ENCODE results near the gene ZNF488. TPM values are rescaled to one million over a fixed set of nuclear protein-coding genes. Genes with fewer than 3 reads are reported as not detected.

Gene ZNF488
- total and polyA plus RNA-seq, 10 of the 15 experiments (the other 5 are each of a cell fraction or from before 2014, with no cell fraction given), result not detected

- Histone ChIP-seq H3K9me3 (replicated peaks; ENCODE audit: control insufficient read depth, insufficient read depth, low read length) (no peaks in the 10 kb centered on the region), H3K79me2 (ENCODE audit: control insufficient read depth, insufficient read depth, low read length) (no peaks in the 10 kb centered on the region), H3K9ac (ENCODE audit: control insufficient read depth, insufficient read depth, low read length) (no peak overlapping the region), H3K4me1 (ENCODE audit: control insufficient read depth, insufficient read depth, low read length) (no peaks in the 10 kb centered on the region), H2AFZ (ENCODE audit: control insufficient read depth, low read depth, low read length) (no peak overlapping the region), H3K27me3 (replicated peaks in 1 of 2; ENCODE audit: control insufficient read depth in 2 of 2, insufficient read depth in 2 of 2, low read length in 1 of 2) (no peaks in the 10 kb centered on the region; a peak in 2 of 4 replicates), H3K27ac (ENCODE audit: control insufficient read depth, insufficient read depth) (no peak overlapping the region), H3K4me3 (no peak overlapping the region), H4K20me1 (ENCODE audit: control insufficient read depth, insufficient read depth) (no peaks in the 10 kb centered on the region), H3K4me2 (ENCODE audit: control insufficient read depth, insufficient read depth) (no peak overlapping the region), H3K36me3 (ENCODE audit: control insufficient read depth in 2 of 2, insufficient read depth in 2 of 2, low read length in 1 of 2) (no peaks in the 10 kb centered on the region)
- CTCF ChIA-PET, result no interaction called here
- no TSS peak for BruUV-seq (replicated peaks)
- no peak for TF ChIP-seq RAD21 (IDR thresholded peaks at IDR 0.05; ENCODE audit: insufficient read depth, low read depth, low read length)
- no peak for ATAC-seq
- FAIRE-seq, result no peak
- SMC1A ChIA-PET (ENCODE audit: uncharacterized antibody, unreplicated experiment), result no interaction called here
- intact Hi-C loops (cut with micrococcal nuclease; ENCODE audit: unreplicated experiment) (no loop called here), in situ Hi-C loops (cut with MboI) (no loop called here)
- WGBS (ENCODE audit: insufficient coverage, insufficient replicate concordance, low lambda C conversion rate, missing lambda C conversion rate), result 12% methylated on average over 8 of the region's 8 CpGs
- POLR2A ChIA-PET, result no interaction called here
- RAD21 ChIA-PET (ENCODE audit: unreplicated experiment), result no interaction called here
- DNase-seq (ENCODE audit: low read depth, low spot score), result no peak
Measured at GRCh38 chr10:47424231-47424630, 40.1 kb upstream of the ZNF488 start.

GRCh38 chr10:47423476-47423875 is 39.4 kb upstream of the ZNF488 start:
- no peak overlapping the region for H3K9ac ChIP-seq (ENCODE audit: control insufficient read depth, insufficient read depth, low read length)
- FAIRE-seq (no peak), ATAC-seq (no peak), DNase-seq (ENCODE audit: low read depth, low spot score) (no peak)
- no peak overlapping the region for H2AFZ ChIP-seq (ENCODE audit: control insufficient read depth, low read depth, low read length)
- ChIA-PET CTCF (no interaction called here), SMC1A (ENCODE audit: uncharacterized antibody, unreplicated experiment) (no interaction called here), POLR2A (no interaction called here), RAD21 (ENCODE audit: unreplicated experiment) (no interaction called here)
- no TSS peak for BruUV-seq (replicated peaks)
- H3K36me3 ChIP-seq (ENCODE audit: control insufficient read depth in 2 of 2, insufficient read depth in 2 of 2, low read length in 1 of 2), result no peaks in the 10 kb centered on the region
- no peaks in the 10 kb centered on the region for H4K20me1 ChIP-seq (ENCODE audit: control insufficient read depth, insufficient read depth)
- WGBS (ENCODE audit: insufficient coverage, insufficient replicate concordance, low lambda C conversion rate, missing lambda C conversion rate), result 17% methylated on average over 4 of the region's 4 CpGs
- H3K27me3 ChIP-seq (replicated peaks in 1 of 2; ENCODE audit: control insufficient read depth in 2 of 2, insufficient read depth in 2 of 2, low read length in 1 of 2), result no peaks in the 10 kb centered on the region; a peak in 2 of 4 replicates
- H3K4me2 ChIP-seq (ENCODE audit: control insufficient read depth, insufficient read depth), result no peak overlapping the region
- no peak overlapping the region for H3K27ac ChIP-seq (ENCODE audit: control insufficient read depth, insufficient read depth)
- intact Hi-C loops (cut with micrococcal nuclease; ENCODE audit: unreplicated experiment) (no loop called here), in situ Hi-C loops (cut with MboI) (no loop called here)
- H3K4me3 ChIP-seq, result no peak overlapping the region
- no peaks in the 10 kb centered on the region for H3K4me1 ChIP-seq (ENCODE audit: control insufficient read depth, insufficient read depth, low read length)
- no peaks in the 10 kb centered on the region for H3K79me2 ChIP-seq (ENCODE audit: control insufficient read depth, insufficient read depth, low read length)
- no peaks in the 10 kb centered on the region for H3K9me3 ChIP-seq (replicated peaks; ENCODE audit: control insufficient read depth, insufficient read depth, low read length)
- TF ChIP-seq E4F1 (IDR thresholded peaks at IDR 0.05; ENCODE audit: borderline replicate concordance, partially characterized antibody) (no peak), USF2 (IDR thresholded peaks at IDR 0.05; ENCODE audit: borderline replicate concordance, low read depth, low read length) (no peak), MTA3 (IDR thresholded peaks at IDR 0.05; ENCODE audit: borderline replicate concordance, low read length) (no peak), RAD51 (IDR thresholded peaks at IDR 0.05) (no peak), ELK1 (IDR thresholded peaks at IDR 0.05; ENCODE audit: low read depth, low read length) (no peak), CHD1 (IDR thresholded peaks at IDR 0.05; ENCODE audit: low read depth, low read length) (no peak), RELA (IDR thresholded peaks at IDR 0.05; ENCODE audit: borderline replicate concordance, partially characterized antibody) (no peak), EED (IDR thresholded peaks at IDR 0.05; ENCODE audit: low read depth) (no peak), KLF5 (IDR thresholded peaks at IDR 0.05; ENCODE audit: partially characterized antibody) (no peak), E2F4 (IDR thresholded peaks at IDR 0.05; ENCODE audit: low read depth, low read length) (no peak), SUZ12 (IDR thresholded peaks at IDR 0.05; ENCODE audit: unreplicated experiment) (no peak), HCFC1 (IDR thresholded peaks at IDR 0.05; ENCODE audit: low read length) (no peak), POLR2A (IDR thresholded peaks at IDR 0.05; ENCODE audit: low read depth, low read length) (no peak), ZNF217 (IDR thresholded peaks at IDR 0.05) (no peak)
